ENCODE results near the gene ICAM2. TPM values are rescaled to one million over a fixed set of nuclear protein-coding genes. Genes with fewer than 3 reads are reported as not detected.
"Not testable (repeated sequence)": the region's sequence is repeated elsewhere in the genome, so short reads cannot be mapped to it uniquely, and the experiment has no call there.

ICAM2 gene
- polyA plus RNA-seq, 5 donors, result 43.5 to 50.7 (median 46.8) TPM

- DNase-seq, result no peak
Observed at GRCh38 chr17:63998721-63999679, 21.4 kb downstream of the ICAM2 start.

- DNase-seq, result peak; percentile 76 to 80
Observed at GRCh38 chr17:63998050-63998720, 22.2 kb downstream of the ICAM2 start, which contains the start of gene PRR29. PRR29 (plus strand) TSS chr17:63998351; CDS start chr17:63998365, 14 bp downstream.

GRCh38 chr17:63997341-63998048 is 22.9 kb downstream of the ICAM2 start:
- DNase-seq, result no peak

- no peak for DNase-seq
Observed at GRCh38 chr17:63996430-63997182, 23.8 kb downstream of the ICAM2 start.

- no peak for DNase-seq
Observed at GRCh38 chr17:63995626-63996025, 24.8 kb downstream of the ICAM2 start.

GRCh38 chr17:63993368-63993985 is 27.0 kb downstream of the ICAM2 start:
- DNase-seq, result no peak

- no peak for DNase-seq
Observed at GRCh38 chr17:63991611-63992010, 28.8 kb downstream of the ICAM2 start.

- no peak for DNase-seq
Observed at GRCh38 chr17:63989622-63990345, 30.6 kb downstream of the ICAM2 start.

GRCh38 chr17:63988741-63989621 is 31.5 kb downstream of the ICAM2 start:
- peak in 1 of 2 donors; percentile 58 for DNase-seq

- DNase-seq, result no peak
Observed at GRCh38 chr17:63988127-63988478, 32.3 kb downstream of the ICAM2 start.

- no peak for DNase-seq
Observed at GRCh38 chr17:63987221-63988126, 33.0 kb downstream of the ICAM2 start.

- DNase-seq, result no peak
Observed at GRCh38 chr17:63986821-63987220, 33.6 kb downstream of the ICAM2 start.

GRCh38 chr17:63985387-63986140 is 34.9 kb downstream of the ICAM2 start:
- DNase-seq, result no peak

GRCh38 chr17:63984651-63985386 is 35.6 kb downstream of the ICAM2 start:
- no peak for DNase-seq

GRCh38 chr17:63984236-63984635 is 36.2 kb downstream of the ICAM2 start:
- DNase-seq, result no peak

- no peak for DNase-seq
Observed at GRCh38 chr17:63983320-63983719, 37.1 kb downstream of the ICAM2 start.

- not testable (repeated sequence) for DNase-seq
Observed at GRCh38 chr17:63982641-63983040, 37.8 kb downstream of the ICAM2 start.
